ENCODE data around the gene ADAM10.

DNA sequence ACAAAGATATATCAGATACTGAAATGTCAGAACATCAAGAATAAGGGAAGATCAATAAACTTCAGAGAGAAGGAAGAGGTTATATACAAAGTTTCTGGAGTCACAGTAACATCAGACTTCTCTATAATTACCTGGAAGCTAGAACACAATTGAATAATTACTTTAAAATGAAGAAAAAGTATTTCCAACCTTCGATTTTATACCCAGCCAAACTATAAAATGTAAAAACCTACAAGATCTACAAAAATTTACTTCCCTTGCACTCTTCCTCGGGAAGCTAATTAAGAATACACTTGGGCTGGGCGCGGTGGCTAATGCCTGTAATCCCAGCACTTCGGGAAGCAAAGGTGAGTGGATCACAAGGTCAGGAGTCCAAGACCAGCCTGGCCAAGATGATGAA, 15.0 kb upstream of the ADAM10 start:
- TF ChIP-seq, protein P1, sequence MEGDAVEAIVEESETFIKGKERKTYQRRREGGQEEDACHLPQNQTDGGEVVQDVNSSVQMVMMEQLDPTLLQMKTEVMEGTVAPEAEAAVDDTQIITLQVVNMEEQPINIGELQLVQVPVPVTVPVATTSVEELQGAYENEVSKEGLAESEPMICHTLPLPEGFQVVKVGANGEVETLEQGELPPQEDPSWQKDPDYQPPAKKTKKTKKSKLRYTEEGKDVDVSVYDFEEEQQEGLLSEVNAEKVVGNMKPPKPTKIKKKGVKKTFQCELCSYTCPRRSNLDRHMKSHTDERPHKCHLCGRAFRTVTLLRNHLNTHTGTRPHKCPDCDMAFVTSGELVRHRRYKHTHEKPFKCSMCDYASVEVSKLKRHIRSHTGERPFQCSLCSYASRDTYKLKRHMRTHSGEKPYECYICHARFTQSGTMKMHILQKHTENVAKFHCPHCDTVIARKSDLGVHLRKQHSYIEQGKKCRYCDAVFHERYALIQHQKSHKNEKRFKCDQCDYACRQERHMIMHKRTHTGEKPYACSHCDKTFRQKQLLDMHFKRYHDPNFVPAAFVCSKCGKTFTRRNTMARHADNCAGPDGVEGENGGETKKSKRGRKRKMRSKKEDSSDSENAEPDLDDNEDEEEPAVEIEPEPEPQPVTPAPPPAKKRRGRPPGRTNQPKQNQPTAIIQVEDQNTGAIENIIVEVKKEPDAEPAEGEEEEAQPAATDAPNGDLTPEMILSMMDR (IDR thresholded peaks at IDR 0.05) = no peak
- TF ChIP-seq, protein P2, sequence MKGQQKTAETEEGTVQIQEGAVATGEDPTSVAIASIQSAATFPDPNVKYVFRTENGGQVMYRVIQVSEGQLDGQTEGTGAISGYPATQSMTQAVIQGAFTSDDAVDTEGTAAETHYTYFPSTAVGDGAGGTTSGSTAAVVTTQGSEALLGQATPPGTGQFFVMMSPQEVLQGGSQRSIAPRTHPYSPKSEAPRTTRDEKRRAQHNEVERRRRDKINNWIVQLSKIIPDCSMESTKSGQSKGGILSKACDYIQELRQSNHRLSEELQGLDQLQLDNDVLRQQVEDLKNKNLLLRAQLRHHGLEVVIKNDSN (CRISPR knock-in tag; IDR thresholded peaks at IDR 0.05) = no peak
- TF ChIP-seq FOXK1 (CRISPR knock-in tag; IDR thresholded peaks at IDR 0.05) = no peak
- no peak for TF ChIP-seq KAT7 (CRISPR knock-in tag; IDR thresholded peaks at IDR 0.05; ENCODE audit: borderline replicate concordance)
- no peak for TF ChIP-seq GABPB1 (CRISPR knock-in tag; IDR thresholded peaks at IDR 0.05)
- TF ChIP-seq, protein P3, sequence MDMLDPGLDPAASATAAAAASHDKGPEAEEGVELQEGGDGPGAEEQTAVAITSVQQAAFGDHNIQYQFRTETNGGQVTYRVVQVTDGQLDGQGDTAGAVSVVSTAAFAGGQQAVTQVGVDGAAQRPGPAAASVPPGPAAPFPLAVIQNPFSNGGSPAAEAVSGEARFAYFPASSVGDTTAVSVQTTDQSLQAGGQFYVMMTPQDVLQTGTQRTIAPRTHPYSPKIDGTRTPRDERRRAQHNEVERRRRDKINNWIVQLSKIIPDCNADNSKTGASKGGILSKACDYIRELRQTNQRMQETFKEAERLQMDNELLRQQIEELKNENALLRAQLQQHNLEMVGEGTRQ (CRISPR knock-in tag; IDR thresholded peaks at IDR 0.05) = no peak
- no peak for TF ChIP-seq ETV6 (CRISPR knock-in tag; IDR thresholded peaks at IDR 0.05)
- no peak for TF ChIP-seq NFATC4 (CRISPR knock-in tag; IDR thresholded peaks at IDR 0.05)
